Mesenteric fat pad (tissue), 1 donor: ENCODE measurements around the gene ILDR2. TPM values are rescaled to one million over a fixed set of nuclear protein-coding genes. Genes with fewer than 3 reads are reported as not detected.

Experiments used
- DNase-seq: peaks from one replicate; pipeline ENCODE4 v3.0.0-alpha.2; 2020; ENCODE audit warnings: low spot score
- total RNA-seq: library from RNA; stranded (reverse); fragmentation: NEBNext Ultra II Directional; extraction: Animal tissue kit (Norgen Biotek cat#: 25700); gene quantifications from one replicate; pipeline ENCODE4 v1.2.1, GENCODE V29; 2021
- donor health status: DM: yes; HTN: yes; CAD: no.

The ILDR2 gene
- total RNA-seq, 1 donor from 2014 or later: 0.29 TPM

DNA sequence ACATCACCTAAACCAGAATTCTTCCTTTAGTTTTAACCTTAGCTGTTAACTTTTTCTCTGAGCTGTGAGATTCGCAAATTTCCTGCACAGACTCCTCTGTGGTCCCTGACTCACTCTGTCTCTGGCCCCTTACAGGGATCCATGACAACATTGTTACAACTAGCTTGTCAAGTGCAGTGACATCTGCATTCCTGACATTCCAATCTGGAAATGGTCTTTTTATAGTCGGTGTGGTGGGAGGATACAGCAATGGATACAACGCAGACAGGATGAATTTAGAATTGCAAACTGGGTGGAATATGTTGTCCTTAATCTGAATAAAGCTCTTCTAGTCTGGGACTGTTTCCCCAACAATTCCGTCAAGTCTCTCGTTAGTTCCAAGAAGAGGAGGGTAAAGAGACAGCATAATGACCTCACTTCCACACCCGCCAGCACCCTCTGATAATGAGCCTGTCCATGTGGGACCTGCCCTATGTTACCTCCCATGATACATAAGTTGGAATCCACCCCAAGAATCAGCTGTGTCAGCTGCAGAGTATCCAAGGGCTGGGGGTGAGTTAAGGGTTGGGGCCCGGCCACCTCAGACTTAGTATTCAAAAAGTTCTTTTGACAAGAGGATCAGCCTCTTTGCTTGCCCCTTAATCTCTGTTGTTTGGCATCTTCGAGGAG lies 49.4 kb downstream of the ILDR2 start:
- no peak for DNase-seq

DNA sequence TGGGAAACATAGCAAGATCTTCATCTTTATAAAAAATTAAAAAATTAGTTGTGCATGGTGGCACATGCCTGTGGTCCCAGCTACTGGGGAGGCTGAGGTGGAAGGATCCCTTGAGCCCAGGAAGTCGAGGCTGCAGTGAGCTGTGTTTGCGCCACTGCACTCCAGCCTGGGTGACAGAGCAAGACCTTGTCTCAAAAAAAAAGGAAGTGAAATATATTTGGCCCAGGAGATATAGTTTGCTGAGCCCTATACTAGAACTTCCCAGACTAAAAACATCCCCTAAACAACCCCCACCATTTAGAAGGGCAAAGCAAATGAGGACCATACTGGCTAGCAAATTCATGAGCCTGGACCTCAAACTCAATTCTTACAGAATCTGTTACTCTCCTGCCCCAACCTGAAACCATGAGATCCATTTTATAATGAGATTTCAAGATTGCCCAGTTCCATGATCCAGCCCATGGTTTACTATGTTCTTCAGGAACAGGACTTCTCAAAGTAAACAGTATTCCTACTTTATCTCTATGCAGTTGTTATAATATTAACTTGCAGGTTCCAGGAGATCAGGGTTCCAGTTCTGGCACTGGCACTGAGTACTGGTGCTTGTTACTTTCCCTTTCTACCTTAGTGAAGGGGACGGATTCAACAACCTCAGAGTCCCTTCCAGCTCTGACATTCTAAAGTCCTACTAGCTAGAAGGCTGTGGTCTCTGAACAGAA lies 50.4 kb downstream of the ILDR2 start:
- DNase-seq: no peak

DNA sequence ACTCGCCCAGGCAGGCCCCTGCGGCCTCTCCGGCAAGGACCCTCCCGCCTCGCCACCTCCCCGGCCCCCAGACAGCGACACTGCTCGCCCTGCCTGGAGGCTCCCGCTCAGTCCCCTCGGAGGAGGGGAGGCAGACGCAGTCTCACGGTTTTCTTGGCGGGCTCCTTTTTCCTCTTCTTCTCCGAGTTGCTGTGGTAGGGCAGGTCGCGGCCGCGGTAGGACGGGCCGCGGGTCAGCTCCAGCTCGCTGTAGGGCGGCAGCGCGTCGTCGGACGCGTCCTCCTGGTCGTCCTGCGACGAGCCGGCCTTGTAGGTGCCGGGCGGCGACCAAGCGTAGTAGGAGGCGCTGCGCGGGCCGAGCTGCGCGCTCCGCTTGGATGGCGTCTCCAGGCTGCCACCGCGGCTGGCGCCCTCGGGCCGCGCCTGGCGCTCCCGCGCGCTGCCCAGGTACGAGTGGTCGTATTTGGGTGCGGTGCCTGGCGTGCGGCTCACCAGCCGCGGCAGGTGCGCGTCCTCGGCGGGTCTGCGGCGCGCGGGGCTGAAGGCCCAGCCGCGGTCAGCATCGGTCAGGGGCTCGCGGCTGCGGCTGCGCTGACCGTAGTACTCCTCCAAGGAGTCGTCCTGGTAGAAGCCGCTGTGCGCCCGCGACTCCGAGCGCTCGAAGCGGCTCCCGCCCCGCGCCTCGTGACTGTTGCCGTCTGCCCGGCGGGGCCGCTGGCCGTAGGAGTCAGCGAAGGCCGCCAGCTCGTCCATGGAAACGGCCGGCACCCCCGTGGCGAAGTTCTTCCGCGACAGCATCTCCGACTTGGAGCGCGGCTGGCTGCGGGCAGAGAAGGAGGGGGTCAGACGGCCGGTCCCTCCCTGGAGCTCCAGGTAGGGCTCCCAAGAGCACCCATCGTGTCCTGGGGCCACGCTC lies 54.5 kb downstream of the ILDR2 start:
- DNase-seq: no peak

DNA sequence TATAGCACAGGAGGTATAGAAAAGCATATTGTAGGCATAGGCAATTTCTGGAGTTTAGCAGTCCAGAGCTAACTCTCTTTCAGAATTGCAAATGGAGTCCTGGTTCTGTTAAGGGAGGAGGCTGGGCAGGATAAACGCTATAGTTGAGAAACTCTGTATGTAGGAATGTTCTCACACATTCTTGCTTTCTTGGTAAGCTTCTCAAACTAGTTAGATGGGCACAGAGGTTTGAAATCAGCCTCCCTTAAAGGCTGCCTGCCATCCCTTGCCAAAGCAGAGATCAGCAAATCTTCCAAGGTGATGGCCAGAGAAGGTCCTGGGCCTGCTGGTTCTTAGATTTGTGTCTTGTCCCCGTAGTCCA lies 56.4 kb downstream of the ILDR2 start:
- DNase-seq: no peak

DNA sequence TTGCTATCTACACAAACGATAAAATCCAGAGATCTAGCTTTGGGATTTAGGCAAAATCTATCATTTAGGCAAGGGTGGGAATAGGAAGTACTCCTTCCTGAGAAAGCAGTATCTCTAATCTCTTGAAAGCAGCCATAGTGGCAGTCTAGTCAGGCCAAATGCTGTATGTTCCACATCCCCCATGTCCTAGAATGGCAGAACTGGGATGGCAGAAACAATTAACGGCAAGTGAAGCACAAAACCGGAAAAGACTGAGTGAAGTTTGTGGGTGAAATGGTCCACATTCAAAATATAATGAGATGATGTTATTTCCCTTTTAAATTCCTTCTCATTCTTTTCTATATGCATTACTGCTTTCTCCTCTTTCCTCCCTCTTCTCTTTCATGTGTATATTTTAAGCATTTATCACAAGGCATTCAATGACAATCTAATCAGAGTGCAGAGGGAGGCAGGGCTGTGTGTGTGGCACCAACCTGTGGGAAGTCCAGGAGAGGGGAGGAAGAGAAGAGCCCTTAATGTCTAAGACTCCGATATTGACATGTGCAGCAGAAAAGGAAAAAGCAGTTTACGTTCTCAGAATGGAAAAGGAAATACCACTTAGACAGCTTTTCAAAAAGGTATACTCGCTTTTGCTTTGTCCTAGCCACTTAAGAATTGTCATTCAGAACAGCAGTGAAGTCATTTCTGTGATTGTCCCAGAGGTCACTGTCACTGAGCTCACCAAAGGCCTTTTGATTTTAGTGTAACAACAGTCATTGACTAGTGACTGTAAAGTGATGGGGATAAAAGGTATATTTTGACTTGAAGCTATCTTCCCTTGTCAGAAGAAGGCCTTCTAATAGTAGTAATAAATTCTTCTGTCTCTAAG lies 57.0 kb downstream of the ILDR2 start:
- DNase-seq: no peak

DNA sequence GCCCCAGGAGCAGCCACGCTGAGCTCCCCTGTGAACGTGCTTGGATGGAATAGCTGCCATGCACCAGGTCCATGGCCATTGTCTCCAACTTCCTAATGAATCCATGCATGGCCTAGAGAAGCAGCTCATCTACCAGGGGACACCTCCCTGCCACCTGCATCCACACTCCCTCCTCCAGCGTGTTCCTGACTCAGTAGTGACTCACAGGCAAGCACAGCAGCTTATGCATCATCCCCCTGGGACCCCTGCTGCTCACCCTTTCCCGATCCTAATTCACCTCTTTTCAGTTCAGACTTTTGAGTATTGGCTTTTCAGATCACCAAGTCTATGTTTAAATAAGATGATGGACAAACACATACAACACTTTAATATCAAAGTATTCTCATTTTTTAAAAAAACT lies 59.4 kb downstream of the ILDR2 start:
- DNase-seq: no peak

DNA sequence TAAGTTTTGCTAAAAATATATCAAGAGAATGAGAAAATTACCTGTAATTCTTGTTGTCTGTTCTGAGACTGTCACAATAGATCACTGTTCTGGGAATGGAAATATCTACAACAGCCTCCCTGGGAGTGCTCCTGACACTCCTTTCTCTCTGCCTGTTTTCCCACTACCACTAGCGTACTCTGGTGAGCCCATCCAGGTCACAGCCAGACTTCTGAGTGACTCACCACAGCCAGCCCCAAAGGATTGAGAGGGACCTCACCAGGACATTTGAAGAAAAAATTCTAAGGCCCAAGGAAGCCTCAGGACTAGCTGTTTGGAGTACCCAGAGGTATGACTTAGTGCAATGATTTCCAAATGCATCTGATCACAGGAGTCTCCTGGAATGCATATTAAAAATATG lies 60.3 kb downstream of the ILDR2 start:
- no peak for DNase-seq

DNA sequence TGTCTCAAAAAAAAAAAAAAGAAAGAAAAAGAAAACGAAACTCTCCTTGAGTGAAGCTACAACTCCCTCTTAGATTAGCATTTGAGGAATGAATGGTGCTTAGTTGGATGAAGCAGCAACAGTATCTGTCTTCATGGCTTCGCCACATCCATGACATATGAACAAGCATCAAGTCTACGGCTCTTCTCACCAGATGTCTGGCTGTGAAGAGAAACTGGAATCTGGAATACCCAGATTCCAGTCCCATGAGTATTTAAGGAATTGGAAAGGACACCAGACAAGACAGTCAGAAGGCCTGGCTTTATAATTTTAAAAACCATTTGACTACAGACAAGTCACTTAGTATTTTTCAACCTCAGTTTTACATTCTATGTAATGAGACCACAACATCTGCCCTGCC lies 61.2 kb downstream of the ILDR2 start:
- DNase-seq: no peak

DNA sequence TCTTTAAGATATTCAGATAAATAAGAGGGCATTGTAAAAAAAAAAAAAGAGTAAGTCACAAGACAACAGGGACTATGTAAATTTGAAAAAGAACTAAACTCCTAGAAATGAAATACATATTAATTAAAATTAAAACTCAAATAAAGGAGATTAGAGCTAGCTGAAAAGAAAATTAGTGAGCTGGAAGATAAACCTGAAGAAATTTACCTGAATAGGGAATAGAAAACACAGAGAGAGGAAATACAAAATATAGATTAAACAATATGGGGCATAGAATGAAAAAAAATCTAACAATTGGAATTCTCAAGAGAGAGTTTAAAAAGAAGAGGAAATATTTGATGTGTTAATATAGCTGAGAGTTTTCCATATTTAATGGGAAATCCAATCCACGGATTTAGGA lies 63.7 kb downstream of the ILDR2 start:
- DNase-seq: no peak

DNA sequence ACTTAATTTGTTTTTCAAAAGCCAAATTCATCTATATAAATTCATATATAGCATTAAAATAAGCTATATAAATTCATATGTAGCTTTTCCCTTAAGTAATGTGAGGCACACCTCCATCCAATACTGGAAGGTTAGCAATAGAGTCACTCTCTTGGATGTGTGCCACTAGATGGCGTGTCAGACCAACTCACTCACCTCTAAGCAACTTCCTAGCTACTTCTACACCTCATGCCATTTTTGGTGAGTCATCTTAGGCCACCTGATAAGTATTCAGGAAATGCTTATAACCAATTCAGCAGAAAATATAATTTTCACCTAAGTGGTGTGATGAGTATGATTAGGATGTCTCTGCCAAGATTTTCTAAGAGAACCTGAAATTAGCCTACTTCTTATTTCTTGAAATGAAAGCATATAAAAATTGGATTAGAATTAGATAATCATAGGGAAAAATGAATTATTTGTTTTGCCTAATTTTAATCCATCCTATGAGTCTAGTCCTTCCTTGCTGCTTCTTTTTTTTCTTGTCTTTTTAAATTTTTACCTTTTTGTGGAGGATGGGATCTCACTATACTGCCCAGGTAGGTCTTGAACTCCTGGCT lies 64.8 kb downstream of the ILDR2 start:
- DNase-seq: no peak

DNA sequence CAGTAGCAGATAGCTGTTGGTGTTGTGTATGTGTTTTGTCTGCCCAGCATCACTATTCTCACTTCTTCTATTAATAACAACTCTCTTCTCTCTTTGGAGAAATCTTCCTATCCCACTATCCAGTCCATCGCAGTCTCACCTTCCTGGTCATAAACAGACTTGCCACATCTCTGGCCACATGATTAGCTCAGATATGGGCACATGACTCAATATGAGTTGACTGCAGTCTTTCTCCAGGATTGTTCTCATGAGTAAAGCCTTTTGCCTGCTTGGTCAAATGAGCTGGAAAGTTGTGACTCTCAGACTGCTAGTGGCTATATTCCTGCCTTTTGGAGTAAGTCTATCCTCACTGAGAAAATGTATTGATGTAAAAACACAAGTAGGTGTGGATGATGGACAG lies 66.4 kb downstream of the ILDR2 start:
- DNase-seq: no peak

DNA sequence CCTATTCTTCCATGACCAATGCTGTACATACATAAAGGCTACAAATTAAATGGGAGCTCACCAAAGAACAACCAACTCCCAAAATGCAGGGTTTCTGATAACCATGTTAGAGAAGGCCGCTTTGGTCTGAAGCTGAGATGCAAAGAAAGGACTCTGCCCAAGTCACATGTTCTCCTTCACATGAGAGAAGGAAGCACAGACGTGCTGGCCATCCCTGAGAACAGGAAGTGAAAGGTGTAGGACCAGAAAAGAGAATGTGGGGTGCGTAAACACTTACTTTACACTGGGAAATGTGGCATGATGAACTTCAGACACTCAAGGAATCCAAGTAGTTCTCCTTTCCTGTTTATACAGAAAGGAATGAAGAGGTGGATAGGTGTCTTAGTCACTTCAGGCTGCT lies 67.6 kb downstream of the ILDR2 start:
- no peak for DNase-seq

DNA sequence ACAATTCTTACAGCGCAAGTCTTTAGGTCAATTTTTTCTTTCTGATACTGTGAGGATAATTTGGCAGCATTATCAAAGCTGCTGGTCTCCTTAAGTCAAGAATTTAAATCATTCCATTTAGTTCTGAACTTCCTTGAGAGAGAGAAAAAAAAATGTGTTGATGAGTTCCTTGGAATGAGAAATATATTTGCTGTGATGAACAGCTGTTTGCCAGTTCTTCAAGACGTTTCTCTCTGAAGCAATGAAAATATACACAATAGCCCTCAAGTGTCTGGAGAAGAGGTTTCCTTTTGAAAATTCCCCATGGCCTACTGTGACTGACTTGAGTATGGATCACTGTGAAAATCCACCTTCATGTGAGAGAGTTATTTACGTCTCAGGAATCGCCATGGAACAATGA lies 68.3 kb downstream of the ILDR2 start:
- no peak for DNase-seq

DNA sequence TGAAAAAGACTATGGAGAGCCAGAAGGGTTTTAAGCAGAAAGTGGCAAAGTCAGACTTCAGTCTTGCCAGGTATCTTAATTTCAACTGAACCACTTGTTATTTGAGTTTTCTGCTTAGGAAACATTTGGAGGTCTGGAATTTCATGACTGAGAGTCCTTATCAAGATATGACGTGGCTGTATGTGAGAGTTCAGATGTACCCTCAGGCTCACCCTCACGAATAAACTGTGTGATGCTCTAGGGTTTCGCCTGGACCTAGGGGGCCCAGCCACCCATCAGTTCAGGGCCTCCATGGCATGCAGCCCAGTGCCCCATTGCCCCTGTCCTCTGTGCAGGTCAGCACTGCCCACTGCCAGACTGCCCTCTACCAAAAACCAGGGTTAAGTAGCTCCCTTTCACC lies 68.7 kb downstream of the ILDR2 start:
- DNase-seq: no peak

DNA sequence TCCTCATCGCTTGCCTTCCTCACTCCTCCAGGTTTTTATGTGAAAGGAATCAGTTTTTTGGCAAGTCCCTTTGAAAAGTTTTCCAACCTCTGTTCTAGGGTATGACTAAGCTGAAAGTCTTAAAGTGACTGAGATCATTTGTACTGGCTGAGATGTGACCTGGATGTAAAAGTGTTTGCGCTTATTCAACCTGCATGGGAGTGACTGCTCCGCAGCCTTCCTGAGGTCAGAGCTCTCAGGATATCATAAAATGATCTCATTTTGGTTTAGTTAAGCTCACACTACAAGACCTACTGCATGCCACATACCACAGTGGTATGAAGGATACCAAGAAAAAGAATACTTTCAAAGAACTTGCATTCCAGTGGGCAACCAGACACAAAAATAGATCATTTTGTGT lies 69.4 kb downstream of the ILDR2 start:
- no peak for DNase-seq

DNA sequence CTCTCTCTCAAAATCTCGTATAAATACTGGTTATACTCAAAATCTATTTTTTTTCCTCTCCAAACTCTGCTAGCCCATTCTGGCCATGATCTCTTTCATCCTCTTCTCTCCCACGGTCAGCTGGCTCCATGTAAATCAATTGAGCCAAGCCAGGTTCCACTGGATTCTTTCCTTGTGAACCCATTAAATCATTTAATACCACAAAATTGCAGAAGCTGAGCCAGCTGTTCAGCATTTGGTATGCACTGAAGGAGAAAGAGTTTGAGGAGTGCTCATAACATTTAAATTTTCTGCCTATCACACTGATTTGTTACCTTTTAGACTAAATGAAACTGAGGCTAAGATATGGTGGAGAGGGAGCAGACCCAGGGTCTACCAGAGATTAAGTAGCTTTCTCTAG lies 70.2 kb downstream of the ILDR2 start:
- DNase-seq: no peak

DNA sequence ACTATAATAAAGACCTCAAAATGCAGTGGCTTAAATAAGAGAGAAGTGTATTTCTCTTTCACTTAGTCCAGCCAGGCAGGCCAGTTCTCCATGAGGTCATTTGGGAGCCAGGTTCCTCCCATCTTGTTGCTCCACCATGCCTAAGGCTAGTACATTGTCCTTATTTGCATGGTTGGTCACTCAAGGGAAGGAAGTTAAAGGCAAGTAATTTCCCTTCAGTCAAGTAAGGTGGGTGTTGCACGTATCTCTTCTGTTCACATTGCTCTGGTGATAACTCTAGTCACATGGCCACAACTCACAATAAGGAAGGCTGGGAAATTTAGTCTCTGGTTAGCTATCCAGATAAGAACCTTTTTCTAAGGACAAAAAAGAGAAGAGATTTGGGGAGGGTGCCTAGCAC lies 72.1 kb downstream of the ILDR2 start:
- DNase-seq: no peak

DNA sequence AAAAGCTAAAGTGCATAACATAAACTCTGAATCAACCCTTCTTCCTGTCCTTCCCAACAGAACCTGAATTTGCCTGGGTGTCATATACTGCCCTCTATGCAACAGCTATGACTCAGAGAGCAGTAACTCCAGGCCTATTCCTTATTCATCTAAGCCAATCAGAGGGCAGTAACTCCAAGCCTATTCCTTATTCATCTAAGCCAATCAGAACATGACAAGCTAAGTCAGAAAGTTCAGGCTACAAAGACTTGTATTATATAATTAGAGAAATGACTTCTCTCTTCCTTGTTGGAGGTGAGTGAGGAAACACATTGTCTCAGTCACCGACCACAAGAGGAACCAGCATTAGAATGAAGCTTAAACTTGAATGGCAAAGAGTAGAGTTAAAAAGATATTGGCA lies 73.1 kb downstream of the ILDR2 start:
- DNase-seq: no peak

DNA sequence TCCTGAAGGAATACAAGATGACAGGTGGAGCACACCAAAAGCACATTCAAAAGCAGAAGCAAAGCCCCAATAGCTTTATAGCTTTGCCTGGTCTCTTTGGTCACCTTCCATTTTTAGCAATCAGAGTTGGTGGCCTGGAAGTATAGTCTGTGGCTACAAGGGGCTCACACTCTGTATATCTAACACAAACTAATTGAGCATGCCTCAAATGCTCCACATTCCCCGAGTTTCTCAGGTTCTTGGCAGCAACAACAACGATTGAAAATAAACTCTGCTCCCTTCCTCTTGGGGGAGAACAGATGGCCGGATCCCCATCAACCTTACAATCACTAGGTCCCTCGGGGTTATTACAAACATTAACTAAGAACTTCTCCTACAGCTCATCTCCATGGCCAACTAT lies 74.4 kb downstream of the ILDR2 start:
- DNase-seq: no peak

DNA sequence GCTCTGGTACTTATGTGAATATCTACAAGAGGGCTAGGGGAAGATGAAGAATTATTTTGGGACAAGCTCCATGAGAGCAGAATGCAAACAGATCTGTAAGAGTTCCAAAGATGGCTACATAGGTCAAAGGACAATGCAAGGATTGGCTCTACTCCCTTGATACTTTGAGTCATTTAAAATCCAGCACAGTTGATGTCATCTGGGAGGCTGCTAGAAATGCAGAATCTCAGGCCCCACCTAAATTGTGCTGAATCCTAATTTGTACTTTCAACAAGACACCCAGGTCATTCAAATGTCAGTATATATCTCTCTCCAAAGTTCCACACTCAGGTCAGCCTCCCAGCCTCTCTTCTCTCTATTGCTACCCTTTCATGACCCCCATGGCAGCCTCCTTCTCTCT lies 75.6 kb downstream of the ILDR2 start:
- no peak for DNase-seq

DNA sequence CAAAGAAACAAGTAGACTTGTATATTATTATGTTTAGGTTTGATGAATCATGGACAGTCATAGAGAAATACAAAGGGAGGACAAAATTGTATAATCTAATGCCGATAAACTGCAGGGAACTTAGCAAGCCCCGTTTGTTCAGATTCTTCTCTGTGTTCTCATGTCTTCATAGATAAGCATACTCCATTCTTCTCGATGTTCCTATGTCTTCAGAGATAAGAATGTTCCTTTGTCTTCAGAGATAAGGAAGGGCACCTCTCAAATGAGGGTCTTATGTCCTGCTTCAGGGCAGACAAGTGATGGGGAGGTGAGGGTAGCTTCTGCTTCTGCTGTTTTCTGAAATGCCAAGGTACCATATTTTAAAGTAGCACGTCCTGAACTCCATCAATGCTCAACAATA lies 79.6 kb downstream of the ILDR2 start:
- no peak for DNase-seq
